GM21786 (cell line): Measurements from ENCODE around the gene ISL2.

Source experiments
- ATAC-seq: cut with Tn5 transposase; IDR thresholded peaks from one replicate; pipeline ENCODE4 v1.9.1; 2021; ENCODE audit not compliant: unreplicated experiment

ISL2 gene

DNA sequence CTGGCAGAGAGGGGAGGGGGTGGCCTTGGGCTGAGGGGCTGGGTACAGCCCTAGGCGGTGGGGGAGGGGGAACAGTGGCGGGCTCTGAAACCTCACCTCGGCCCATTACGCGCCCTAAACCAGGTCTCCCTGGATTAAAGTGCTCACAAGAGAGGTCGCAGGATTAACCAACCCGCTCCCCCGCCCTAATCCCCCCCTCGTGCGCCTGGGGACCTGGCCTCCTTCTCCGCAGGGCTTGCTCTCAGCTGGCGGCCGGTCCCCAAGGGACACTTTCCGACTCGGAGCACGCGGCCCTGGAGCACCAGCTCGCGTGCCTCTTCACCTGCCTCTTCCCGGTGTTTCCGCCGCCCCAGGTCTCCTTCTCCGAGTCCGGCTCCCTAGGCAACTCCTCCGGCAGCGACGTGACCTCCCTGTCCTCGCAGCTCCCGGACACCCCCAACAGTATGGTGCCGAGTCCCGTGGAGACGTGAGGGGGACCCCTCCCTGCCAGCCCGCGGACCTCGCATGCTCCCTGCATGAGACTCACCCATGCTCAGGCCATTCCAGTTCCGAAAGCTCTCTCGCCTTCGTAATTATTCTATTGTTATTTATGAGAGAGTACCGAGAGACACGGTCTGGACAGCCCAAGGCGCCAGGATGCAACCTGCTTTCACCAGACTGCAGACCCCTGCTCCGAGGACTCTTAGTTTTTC lies 4.9 kb downstream of the ISL2 start:
- ATAC-seq: no peak

DNA sequence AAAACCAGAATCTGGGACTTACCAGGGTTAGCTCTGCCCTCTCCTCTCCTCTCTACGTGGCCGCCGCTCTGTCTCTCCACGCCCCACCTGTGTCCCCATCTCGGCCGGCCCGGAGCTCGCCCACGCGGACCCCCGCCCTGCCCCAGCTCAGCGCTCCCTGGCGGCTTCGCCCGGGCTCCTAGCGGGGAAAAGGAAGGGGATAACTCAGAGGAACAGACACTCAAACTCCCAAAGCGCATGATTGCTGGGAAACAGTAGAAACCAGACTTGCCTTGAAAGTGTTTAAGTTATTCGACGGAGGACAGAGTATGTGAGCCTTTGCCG lies 5.4 kb downstream of the ISL2 start:
- no peak for ATAC-seq

DNA sequence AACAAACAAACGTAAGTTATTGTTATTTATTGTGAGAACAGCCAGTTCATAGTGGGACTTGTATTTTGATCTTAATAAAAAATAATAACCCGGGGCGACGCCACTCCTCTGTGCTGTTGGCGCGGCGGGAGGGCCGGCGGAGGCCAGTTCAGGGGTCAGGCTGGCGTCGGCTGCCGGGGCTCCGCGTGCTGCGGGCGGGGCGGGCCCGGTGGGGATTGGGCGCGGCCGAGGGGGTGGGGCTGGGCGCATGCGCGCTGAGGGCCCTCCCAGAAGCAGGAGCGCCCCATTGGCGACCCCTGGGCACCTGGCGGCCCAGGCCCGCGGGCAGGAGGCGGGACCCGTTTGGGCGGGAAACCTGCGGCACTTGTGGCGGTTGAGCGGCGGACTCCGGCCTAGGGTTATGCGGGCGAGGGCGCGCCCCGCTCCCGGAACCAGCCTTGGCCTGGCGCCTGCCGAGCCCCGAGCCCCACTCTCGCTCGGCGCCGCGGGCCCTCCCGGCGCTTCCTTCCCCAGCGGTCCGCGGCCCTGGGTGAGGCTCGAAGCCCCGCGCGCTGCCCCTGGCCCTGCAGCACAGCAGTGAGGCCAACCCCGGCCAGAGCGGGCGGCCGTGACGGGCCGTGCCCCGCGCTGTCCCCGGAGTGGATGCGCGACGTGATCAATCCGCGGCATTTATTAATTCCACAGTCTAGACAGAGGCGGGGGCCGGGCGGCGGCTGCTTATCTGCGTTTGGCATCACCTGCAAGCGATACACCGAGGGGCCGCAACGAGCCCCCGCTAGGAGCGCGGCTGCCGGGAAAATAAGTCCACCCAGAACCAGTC lies 6.0 kb downstream of the ISL2 start:
- no peak for ATAC-seq

DNA sequence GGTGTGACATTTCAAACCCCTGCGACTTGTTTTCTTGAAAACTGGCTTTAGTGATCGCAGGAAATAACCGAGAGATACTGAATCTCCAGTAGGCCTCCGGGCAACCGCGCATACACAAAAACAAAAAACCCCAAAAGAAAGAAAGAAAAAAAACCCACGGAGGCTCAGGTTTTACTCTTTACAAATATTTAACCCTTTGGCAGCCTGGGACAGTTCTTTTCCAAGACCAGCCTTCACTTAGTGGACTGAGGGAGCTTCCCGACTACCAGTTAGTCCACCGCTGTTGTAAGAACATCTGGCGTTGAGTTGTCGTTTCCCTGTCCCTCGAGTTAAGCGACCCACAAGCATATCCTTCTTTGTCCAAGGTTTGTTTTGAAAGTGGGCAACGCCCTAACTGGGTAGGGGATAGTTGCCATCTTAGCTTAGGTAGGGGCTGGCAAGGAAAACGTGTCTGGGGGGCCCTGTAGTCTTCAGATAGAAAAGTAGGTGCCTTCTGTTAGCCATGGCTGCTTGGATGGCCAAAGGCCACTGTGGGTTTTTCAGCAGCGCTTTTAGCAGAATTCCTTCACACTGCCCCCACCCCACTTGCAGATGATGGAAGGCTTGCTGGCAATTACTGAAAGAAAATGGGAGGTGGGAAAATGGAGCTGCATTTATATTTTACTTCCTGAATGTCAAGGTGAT lies 6.9 kb downstream of the ISL2 start:
- ATAC-seq: no peak

DNA sequence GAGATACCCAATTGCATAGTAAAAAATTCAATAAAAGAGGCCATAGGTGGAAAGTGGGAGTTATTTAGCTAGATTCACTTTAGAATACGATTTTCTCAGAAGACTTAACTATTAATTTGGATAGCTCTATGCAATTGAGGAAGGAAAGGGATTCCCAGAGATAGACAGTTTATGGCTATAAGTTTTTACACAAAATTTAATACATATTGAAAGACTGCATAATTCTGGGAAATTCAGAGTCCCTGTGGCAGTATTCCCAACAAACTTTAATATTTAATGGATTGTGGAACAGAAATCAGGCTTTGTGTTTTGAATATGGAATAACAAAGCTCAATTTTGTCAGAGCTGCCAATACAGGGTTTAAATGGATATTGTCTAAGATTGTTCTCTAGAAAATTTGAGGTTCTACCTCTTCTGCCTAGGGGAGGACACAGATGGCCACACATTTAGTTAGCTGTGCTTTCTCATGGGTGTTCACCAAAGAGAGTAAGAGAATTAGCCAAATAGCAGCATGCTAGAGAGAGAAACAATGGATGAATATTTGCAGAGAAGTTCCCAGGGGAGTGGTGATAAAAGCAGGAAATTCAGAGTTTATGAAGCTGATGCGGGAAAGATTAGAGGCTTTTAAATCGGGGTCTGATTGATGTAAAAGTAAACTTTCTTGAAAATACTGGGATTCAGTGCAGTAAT lies 8.5 kb downstream of the ISL2 start:
- no peak for ATAC-seq

DNA sequence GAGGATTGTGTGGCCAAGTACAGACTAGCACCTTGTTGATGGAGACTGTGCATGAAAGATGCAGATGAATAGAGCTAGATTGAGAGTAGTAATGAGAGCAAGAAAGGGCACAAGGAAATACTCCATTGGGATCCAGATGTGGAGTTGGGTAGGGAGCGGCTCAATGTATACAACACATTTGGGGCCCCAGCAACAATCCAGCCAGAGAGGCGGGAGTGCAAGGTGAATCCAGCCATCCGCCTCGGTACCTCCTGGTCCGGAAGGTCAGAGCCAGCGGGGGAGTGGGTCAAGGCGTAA lies 9.0 kb downstream of the ISL2 start:
- ATAC-seq: no peak

DNA sequence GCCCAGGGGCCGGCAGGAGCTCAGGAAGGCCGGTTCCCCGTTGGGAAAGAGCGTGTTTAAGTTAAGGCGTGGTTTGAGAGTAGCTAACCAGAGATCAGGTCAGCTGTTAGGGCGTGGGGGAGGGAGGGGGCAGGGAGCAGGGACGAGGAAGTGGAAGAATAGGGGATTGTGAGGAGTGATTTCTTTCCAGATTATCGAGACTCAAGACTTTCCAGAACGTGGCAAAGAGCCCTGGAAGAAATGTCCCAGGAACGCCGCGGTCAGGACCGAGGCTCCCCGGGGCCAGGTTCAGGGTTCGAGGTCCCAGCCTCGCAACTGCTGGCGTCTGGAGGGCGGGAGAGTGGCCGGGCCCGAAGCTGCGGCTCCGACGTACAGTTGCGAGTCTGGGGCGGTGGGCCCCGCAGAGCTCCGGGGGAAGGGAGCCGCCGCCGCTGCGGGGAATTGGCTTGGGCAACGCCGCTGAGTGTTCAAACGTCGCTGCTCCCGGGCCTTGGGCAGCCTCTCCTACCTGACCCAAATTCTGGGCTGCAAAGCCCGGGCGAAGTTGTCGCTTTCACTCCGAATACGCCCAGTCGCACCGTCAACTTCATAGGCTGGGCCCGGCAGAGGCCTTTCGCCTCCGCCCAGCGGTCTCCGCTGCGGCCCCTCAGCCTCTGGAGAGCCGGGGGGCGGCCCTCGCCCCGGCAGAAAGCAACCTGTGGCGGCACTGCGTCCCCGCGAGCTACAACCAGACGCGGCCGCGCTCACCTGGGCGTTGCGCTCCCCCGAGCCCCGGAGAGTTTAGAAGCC lies 9.5 kb downstream of the ISL2 start:
- no peak for ATAC-seq

DNA sequence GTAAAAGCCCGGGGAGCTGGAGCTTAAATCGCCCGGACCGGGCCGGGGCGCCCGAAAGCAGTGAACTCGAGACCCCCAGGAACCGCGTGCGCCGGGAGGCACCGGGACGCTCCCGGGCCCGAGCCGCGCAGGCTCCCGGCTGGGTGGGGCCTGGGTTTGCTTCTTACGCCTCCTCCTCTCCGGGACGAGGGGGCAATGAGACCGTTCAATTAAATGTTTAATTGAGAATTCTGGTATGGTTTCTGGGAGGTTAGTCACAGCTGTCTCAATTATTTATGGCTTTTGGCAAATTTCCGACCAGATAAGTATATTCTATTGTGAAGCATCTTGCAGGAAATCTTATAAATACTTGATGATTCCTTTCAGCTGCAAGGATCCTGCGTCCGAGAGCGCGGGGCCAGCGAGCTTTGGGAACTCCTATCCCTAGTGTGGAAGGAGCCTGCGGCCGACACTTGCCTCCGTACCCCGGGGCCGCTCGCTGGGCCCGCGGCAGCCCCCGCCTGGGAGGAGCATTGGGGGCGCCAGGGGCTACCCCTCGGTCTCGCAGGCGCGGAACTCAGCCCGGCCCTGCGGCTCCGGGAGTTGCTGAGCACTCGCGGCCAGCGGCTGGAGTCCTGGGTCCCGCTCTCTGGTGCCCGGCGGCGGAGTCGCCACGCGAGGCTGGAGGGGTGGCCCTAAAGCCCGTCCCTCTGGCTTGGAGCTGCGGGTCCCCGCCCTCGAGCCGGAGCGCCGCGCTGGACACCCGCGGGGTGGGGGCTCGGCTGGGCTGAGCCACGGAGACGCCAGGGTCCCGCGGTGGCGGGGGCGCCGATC lies 10.3 kb downstream of the ISL2 start:
- no peak for ATAC-seq

DNA sequence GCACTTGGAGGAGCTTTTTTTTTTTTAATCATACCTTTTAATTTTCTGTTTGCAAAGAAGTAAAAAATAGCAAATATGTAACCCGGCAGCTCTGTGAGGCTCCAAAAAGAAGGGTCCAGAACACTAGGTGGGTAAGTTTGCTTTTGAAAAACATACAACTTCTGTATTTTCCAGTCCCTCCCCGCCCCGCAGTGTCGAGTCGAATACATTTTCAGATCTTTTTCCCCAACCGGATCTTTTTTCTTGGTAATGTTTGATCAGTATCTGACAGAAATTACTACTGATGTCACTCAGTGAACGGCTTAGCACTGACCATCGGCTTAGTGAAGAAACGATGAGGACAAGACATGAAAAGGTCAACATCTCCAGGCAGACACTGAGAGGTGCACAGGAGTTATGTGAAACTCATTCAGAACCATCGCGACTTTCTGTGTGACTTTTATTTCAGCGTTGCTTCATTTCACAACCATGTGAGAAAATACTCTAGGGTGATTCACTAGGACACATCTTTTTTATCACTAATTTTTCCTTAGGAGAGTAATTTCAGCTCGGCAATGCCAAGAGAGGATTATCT lies 11.0 kb downstream of the ISL2 start:
- no peak for ATAC-seq

DNA sequence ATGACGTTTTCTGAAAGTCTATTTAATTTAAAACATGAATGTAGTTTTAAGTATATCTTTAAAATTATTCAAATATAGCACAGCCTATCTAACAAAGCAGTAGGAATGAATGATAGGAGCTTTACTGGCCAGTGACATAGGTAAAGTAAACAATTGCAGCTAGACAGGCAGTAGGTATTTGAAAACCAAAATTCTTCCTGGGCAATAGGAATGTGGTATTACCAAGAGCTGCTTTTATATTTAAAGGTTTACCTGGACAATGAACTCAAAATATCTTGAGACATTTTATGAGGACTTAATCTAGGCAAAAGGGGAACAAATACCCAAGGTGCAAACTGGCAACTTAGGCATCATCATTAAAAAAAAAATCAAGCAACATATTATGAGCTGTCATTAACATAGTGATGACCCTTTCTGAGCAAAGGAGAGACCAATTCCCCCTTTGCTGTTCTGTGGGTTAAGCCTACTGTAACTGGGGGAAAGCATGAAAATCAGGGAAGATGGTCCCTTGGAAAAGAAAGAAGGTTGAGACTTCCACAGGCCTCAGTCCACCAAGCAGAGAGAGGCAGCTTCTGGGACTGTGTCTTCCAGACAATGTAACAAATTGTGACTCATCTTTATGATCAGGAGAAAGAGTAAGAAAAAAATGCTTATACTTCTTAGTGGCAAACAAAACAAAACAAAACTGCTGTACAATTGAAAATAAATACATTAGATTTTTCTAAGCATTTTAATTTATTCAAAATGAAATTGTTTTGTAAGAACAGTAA lies 12.9 kb downstream of the ISL2 start:
- ATAC-seq: no peak

DNA sequence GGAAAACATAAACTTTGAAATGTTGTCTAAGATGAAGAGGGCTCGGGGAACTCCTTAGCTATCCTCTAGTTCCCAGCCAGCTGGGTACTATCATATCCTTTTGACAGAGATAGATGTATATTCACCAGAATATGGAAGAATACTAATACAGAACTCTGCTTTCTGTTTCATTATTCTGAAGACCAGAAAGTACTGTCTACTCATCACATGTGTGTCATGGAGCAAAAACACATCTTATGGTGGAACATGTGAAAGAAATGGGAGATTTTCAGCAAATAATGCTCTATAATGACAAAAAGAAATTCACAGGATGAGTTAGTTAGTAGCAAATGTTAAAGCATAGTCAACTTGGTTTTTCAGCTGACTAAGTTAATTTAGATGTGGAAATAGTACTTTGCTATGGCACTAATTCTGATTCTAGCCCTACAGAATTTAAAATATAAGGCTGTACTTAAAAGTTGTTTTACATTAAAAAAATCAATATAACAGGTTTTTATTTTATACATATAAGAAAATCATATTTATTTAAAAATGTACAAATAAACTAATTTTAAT lies 16.5 kb downstream of the ISL2 start:
- no peak for ATAC-seq

DNA sequence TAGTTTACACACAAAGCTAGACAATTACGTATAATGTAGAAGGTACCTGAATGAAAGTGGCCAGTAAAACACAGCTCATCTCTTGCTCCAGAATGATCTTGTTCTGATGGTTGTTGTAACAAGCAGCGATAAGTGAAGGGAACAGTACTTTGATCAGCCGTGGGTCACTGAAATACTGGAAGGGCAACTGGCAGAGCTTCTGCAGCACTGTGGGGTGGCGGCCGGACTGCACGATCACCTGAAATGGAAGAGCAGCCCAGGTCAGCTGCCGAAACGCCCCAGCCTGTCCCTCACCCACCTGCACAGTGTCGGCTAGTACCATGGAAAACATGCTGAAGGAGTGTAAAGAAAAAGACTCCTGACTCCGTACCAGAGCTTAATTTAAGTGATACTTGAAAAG lies 17.3 kb downstream of the ISL2 start:
- no peak for ATAC-seq

DNA sequence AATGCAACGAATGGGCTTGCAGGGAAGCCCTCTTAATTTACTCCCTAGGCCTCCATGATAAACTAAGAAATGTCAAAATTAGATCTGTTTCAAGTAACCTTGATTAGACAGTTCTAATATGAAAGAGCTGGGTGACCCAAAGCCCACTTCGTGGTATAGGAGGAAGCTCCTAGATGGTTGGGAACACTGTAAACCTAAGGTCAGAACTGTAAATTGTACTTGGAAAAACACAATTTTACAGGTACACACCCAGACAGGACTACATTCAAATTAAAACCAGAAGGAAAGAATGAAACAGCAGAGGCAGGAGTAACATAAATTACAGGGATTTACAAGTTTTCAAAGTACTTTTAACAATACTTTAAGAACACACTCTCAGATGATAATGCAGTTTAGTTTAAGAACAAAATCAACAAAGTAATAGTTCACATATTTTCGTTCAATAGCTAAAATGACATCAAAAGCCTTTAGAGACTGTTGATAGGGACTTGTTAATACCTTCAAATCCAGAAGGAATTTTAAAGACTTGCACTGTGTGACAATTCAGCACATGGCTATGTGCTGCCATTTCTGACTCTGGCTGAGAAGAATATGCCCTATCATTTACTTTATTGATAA lies 18.4 kb downstream of the ISL2 start:
- ATAC-seq: no peak

DNA sequence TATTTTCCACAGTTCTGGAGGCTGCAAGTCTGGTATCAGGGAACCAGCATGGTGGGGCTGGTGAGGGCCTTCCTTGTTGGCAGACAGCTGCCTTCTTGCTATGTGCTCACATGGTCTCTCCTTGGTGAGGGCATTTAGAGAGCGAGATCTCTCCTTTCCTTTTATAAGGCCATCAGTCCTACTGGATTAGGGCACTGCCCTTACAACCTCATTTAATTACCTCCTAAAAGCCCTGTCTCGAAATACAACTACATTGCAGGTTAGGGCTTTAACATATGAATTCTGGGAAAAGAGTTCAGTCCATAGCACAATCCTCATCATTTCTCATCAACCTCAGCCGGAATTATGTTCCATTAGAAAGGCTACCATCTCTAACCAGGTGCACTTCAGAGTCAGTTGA lies 21.9 kb downstream of the ISL2 start:
- ATAC-seq: no peak

DNA sequence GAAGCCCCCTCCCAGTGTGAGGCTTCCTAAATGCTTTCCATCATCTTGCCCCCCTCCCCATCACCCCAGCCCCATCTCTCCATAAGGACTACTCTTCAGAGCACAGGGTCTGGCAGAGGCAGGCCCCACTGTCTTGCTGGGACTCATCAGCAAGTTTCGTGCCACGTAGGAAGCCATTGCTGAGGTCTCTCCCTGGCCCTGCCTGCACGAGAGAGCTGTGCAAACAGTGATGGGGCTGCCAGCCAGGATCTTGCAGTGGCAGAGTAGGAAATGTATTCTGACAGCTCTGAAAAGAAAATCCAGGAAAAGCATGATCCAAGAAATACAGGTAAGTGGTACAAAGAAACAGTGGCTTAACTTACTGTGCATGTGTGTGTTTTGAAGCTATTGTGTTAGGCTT lies 22.6 kb downstream of the ISL2 start:
- no peak for ATAC-seq

DNA sequence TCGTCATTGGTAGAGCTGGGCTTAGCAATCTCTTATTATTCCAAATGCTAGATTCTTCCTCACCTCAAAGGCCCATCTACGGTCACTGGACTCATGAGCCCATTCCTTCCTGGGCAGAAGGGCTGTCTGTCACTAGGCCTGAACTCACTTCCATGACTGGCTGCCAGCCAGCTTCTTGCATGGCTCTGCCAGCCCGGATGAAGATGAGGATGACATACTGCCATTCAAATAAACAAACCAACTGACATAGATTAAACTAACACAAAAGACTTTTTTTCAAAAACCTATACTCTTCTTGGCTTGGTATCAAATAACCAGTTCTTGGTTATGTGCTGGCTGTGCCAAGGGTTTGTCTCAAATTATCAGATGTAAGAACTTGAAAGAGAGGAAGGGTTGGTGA lies 23.8 kb downstream of the ISL2 start:
- no peak for ATAC-seq

DNA sequence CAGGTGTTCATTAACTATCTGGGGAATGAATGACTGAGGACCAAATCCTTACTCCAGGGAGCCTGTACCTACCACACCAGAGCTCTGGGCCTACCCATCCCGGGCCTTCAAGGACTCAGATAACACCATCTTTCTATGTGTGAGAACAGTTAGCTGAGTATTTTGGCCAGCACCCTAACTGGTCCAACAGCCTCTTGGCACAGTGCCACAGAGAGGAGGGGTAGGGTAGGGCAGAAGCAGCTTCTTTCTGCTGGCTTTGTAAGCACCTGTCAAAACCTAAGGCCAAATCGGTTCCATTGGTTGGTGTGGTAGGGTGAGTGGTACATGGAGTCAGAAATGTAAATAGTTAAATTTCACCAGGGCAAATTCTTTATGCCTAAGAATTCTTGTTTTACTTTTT lies 26.7 kb downstream of the ISL2 start:
- ATAC-seq: no peak

DNA sequence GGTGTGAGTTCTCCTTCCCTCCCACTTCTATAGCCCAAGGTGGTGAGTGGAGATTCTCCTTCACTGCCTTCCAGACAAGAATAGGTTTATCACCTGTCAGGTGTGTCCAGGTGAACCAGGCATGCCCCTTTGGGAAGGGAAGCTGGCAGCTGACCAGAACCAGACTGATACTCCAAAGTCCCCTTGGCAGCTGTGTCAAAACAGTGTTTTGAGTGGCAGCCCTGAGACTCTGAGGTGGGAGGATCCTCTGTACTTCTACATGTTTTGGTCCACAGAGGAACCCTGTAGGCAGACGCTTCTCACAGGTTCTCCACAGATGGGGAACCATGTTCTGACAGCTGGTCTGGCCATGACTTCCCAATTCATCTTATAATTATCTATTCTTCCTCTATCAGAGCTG lies 30.1 kb downstream of the ISL2 start:
- ATAC-seq: no peak
